ENCODE measurements around the gene CTDP1.
"Not testable (repeated sequence)": the region's sequence is repeated elsewhere in the genome, so short reads cannot be mapped to it uniquely, and the experiment has no call there.

The CTDP1 gene

GRCh38 chr18:79702906-79703305 is 23.3 kb downstream of the CTDP1 start:
- DNase-seq (ENCODE audit: low read depth), result no peak

- no peak for DNase-seq (ENCODE audit: low read depth)
Observed at GRCh38 chr18:79704631-79705030, 25.0 kb downstream of the CTDP1 start.

GRCh38 chr18:79705272-79705671 is 25.7 kb downstream of the CTDP1 start:
- DNase-seq (ENCODE audit: low read depth), result no peak

GRCh38 chr18:79706006-79706405 is 26.4 kb downstream of the CTDP1 start:
- DNase-seq (ENCODE audit: low read depth), result no peak

- DNase-seq (ENCODE audit: low read depth), result no peak
Observed at GRCh38 chr18:79706658-79707057, 27.1 kb downstream of the CTDP1 start.

GRCh38 chr18:79707239-79707638 is 27.6 kb downstream of the CTDP1 start:
- no peak for DNase-seq (ENCODE audit: low read depth)

GRCh38 chr18:79707671-79708070 is 28.1 kb downstream of the CTDP1 start:
- no peak for DNase-seq (ENCODE audit: low read depth)

GRCh38 chr18:79708412-79708811 is 28.8 kb downstream of the CTDP1 start:
- DNase-seq (ENCODE audit: low read depth), result no peak

- DNase-seq (ENCODE audit: low read depth), result no peak
Observed at GRCh38 chr18:79712206-79712857, 32.7 kb downstream of the CTDP1 start.

GRCh38 chr18:79713341-79713740 is 33.7 kb downstream of the CTDP1 start:
- DNase-seq (ENCODE audit: low read depth), result no peak

- DNase-seq (ENCODE audit: low read depth), result no peak
Observed at GRCh38 chr18:79714531-79715240, 35.1 kb downstream of the CTDP1 start.

- DNase-seq (ENCODE audit: low read depth), result no peak
Observed at GRCh38 chr18:79715280-79715679, 35.7 kb downstream of the CTDP1 start.

GRCh38 chr18:79717059-79717458 is 37.5 kb downstream of the CTDP1 start:
- DNase-seq (ENCODE audit: low read depth), result no peak

GRCh38 chr18:79717555-79718074 is 38.0 kb downstream of the CTDP1 start:
- DNase-seq (ENCODE audit: low read depth), result no peak

GRCh38 chr18:79718126-79718525 is 38.5 kb downstream of the CTDP1 start:
- no peak for DNase-seq (ENCODE audit: low read depth)

- DNase-seq (ENCODE audit: low read depth), result no peak
Observed at GRCh38 chr18:79718878-79719477, 39.4 kb downstream of the CTDP1 start.

- not testable (repeated sequence) for DNase-seq (ENCODE audit: low read depth)
Observed at GRCh38 chr18:79719478-79720358, 40.1 kb downstream of the CTDP1 start.

GRCh38 chr18:79720359-79720733 is 40.7 kb downstream of the CTDP1 start:
- no peak for DNase-seq (ENCODE audit: low read depth)

- DNase-seq (ENCODE audit: low read depth), result no peak
Observed at GRCh38 chr18:79723036-79723435, 43.4 kb downstream of the CTDP1 start.

GRCh38 chr18:79723628-79724027 is 44.0 kb downstream of the CTDP1 start:
- no peak for DNase-seq (ENCODE audit: low read depth)

- no peak for DNase-seq (ENCODE audit: low read depth)
Observed at GRCh38 chr18:79724299-79725080, 44.9 kb downstream of the CTDP1 start.

Measured in stimulated activated CD8-positive, alpha-beta memory T cell treated with anti-CD3 and anti-CD28 coated beads, Interleukin-4, amount 100 ng/mL, for 24 hours (primary cell).